A673 (cell line): ENCODE measurements around the gene CDH12. TPM values are rescaled to one million over a fixed set of nuclear protein-coding genes. Genes with fewer than 3 reads are reported as not detected.

Experiments
- BruUV-seq: library from RNA; stranded (reverse); fragments of 400-500 nt; replicated peaks from 2 replicates; lab custom pipeline; 2021; lab: Mats Ljungman, UMichigan
- CTCF ChIA-PET: fragments of 300-600 bp; sonication (Branson Sonifier 250); formaldehyde crosslinking; loops from one replicate; lab custom pipeline; 2022; ENCODE audit warnings: antibody characterized with exemption; lab: Charles Lee
- POLR2A ChIA-PET: fragments of 300-600 bp; sonication (Branson Sonifier 250); formaldehyde crosslinking; loops from one replicate; lab custom pipeline; 2022; ENCODE audit warnings: antibody characterized with exemption; ENCODE audit not compliant: low non-redundant PET; lab: Charles Lee
- DNase-seq: peaks from one replicate; pipeline ENCODE4 v3.0.0-alpha.2; 2015; ENCODE audit warnings: low spot score
- H3K27ac ChIP-seq: fragments of 200-600 bp; sonication (generic); 2 replicates; pipeline ENCODE4 v1.5.1; 2016; ENCODE audit warnings: mixed run types, low read depth, mild to moderate bottlenecking, mixed read lengths, antibody characterized with exemption, low read length; ENCODE audit not compliant: poor library complexity, severe bottlenecking
- H3K27me3 ChIP-seq: fragments of 200-600 bp; sonication (generic); replicated peaks from 2 replicates; pipeline ENCODE4 v1.6.1; 2017; ENCODE audit warnings: mixed run types, low read depth, mild to moderate bottlenecking, mixed read lengths, antibody characterized with exemption, low read length; ENCODE audit not compliant: insufficient read depth, poor library complexity
- H3K36me3 ChIP-seq: fragments of 200-600 bp; sonication (generic); 2 replicates; pipeline ENCODE4 v1.6.1; 2016; ENCODE audit warnings: mixed run types, mild to moderate bottlenecking, mixed read lengths, antibody characterized with exemption, low read length; ENCODE audit not compliant: insufficient read depth, poor library complexity, severe bottlenecking
- H3K4me1 ChIP-seq: fragments of 200-600 bp; sonication (generic); 2 replicates; pipeline ENCODE4 v1.6.1; 2017; ENCODE audit warnings: mixed run types, mild to moderate bottlenecking, mixed read lengths, antibody characterized with exemption, low read length; ENCODE audit not compliant: insufficient read depth, poor library complexity, severe bottlenecking
- H3K4me3 ChIP-seq: fragments of 200-600 bp; sonication (generic); 2 replicates; pipeline ENCODE4 v1.5.1; 2016; ENCODE audit warnings: low read depth, mixed run types, mild to moderate bottlenecking, mixed read lengths, low read length; ENCODE audit not compliant: poor library complexity, severe bottlenecking
- H3K9me3 ChIP-seq: fragments of 200-600 bp; sonication (generic); 2 replicates; pipeline ENCODE4 v1.6.1; 2016; ENCODE audit warnings: mixed run types, low read depth, mild to moderate bottlenecking, mixed read lengths, antibody characterized with exemption, low read length; ENCODE audit not compliant: poor library complexity, severe bottlenecking
- EZH2 ChIP-seq: fragments of 200-600 bp; sonication (generic); IDR thresholded peaks from 2 replicates; pipeline ENCODE4 v1.6.1; 2017; ENCODE audit warnings: borderline replicate concordance, low read depth, mild to moderate bottlenecking, mixed read lengths, antibody characterized with exemption, low read length; ENCODE audit not compliant: poor library complexity, severe bottlenecking
- intact Hi-C: fragments of 100-400 bp; cut with micrococcal nuclease; formaldehyde crosslinking; loops from one replicate; pipeline ENCODE4 v1.10.0; 2022; ENCODE audit not compliant: unreplicated experiment
- total RNA-seq: library from RNA; stranded (reverse); gene quantifications from 2 replicates; pipeline ENCODE4 v1.2.3, GENCODE V29; 2021
- TF ChIP-seq, protein P1 (sequence below): fragments of 300-800, 200-600 bp; sonication (generic); conservative IDR thresholded peaks from 2 replicates; pipeline ENCODE4 v1.5.1; 2017; ENCODE audit warnings: low read depth, mild to moderate bottlenecking, antibody characterized with exemption, low read length, moderate library complexity, mixed read lengths

CDH12 gene
- total RNA-seq, 1 experiment from 2014 or later: 39.5 TPM

DNA sequence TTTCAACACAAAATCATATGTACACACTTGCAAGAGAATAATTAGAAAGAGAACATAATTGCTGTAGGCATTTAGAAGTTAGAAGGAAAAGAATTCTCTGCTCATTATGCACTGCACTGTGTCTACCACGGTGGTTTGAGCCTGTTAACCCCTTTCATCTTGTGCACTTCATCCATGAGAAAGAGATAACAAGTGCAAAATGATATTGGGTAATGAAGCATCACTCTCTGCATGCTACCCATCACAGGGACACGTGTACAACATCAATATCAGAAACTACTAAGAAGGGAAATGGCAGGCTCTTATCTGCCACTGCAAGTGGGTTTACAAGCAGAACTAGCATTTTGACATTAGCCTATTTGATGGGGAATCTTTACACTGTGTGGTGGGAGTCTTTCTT lies 202.6 kb downstream of the CDH12 start:
- Histone ChIP-seq H3K9me3 (no peaks in the 10 kb centered on the region), H3K4me1 (no peaks in the 10 kb centered on the region), H3K27ac (no peak overlapping the region), H3K4me3 (no peak overlapping the region), H3K36me3 (no peaks in the 10 kb centered on the region), H3K27me3 (no peaks in the 10 kb centered on the region)
- no TSS peak for BruUV-seq
- intact Hi-C loops: no loop called here
- TF ChIP-seq, protein P1, sequence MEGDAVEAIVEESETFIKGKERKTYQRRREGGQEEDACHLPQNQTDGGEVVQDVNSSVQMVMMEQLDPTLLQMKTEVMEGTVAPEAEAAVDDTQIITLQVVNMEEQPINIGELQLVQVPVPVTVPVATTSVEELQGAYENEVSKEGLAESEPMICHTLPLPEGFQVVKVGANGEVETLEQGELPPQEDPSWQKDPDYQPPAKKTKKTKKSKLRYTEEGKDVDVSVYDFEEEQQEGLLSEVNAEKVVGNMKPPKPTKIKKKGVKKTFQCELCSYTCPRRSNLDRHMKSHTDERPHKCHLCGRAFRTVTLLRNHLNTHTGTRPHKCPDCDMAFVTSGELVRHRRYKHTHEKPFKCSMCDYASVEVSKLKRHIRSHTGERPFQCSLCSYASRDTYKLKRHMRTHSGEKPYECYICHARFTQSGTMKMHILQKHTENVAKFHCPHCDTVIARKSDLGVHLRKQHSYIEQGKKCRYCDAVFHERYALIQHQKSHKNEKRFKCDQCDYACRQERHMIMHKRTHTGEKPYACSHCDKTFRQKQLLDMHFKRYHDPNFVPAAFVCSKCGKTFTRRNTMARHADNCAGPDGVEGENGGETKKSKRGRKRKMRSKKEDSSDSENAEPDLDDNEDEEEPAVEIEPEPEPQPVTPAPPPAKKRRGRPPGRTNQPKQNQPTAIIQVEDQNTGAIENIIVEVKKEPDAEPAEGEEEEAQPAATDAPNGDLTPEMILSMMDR: no peak
- TF ChIP-seq EZH2: no peak
- CTCF ChIA-PET: no interaction called here
- DNase-seq: no peak
- POLR2A ChIA-PET: no interaction called here

DNA sequence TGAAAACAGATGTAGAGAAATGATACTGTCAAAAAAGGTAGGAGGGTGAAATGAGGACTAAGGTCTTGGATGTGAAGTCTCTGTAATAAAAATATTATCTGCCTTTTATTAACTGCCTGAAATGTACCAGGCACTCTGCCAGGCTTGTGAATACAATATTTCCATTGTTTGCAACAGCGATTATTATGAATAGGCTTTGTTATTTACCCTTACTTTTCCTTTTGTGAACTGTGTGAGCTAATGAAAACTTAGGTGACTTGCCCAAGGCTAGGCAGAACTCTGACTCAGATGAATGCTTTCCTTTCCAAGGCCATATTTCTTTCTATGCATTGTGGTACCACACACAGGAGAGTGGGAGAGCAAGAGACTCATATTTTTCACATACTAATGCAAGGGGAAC lies 204.1 kb downstream of the CDH12 start:
- BruUV-seq: no TSS peak
- Histone ChIP-seq H3K4me1 (no peaks in the 10 kb centered on the region), H3K36me3 (no peaks in the 10 kb centered on the region), H3K9me3 (no peaks in the 10 kb centered on the region), H3K27me3 (no peaks in the 10 kb centered on the region), H3K27ac (no peak overlapping the region), H3K4me3 (no peak overlapping the region)
- CTCF ChIA-PET: no interaction called here
- TF ChIP-seq, protein P1: no peak
- TF ChIP-seq EZH2: no peak
- DNase-seq: no peak
- intact Hi-C loops: no loop called here
- POLR2A ChIA-PET: no interaction called here

GRCh38 chr5:22644859-22645258 lies 208.3 kb downstream of the CDH12 start:
- H3K9me3 ChIP-seq: no peaks in the 10 kb centered on the region
- no peak for TF ChIP-seq EZH2
- TF ChIP-seq, protein P1: no peak
- no peaks in the 10 kb centered on the region for H3K4me1 ChIP-seq
- BruUV-seq: no TSS peak
- POLR2A ChIA-PET: no interaction called here
- no peak overlapping the region for H3K27ac ChIP-seq
- CTCF ChIA-PET: no interaction called here
- no peaks in the 10 kb centered on the region for H3K27me3 ChIP-seq
- DNase-seq: no peak
- intact Hi-C loops: no loop called here
- no peaks in the 10 kb centered on the region for H3K36me3 ChIP-seq
- H3K4me3 ChIP-seq: no peak overlapping the region
